DOHH2 (cell line): ENCODE data around the gene PCDHB8.
"Not testable (repeated sequence)": the region's sequence is repeated elsewhere in the genome, so short reads cannot be mapped to it uniquely, and the experiment has no call there.

ENCODE experiments used
- CTCF ChIP-seq: fragments of 200-600 bp; sonication (generic); IDR thresholded peaks from one replicate; pipeline ENCODE4 v1.5.1; 2014; ENCODE audit warnings: antibody characterized with exemption, mild to moderate bottlenecking, low read depth, low read length; ENCODE audit not compliant: poor library complexity, severe bottlenecking
- EZH2phosphoT487 ChIP-seq: fragments of 200-600 bp; sonication (generic); IDR thresholded peaks from 2 replicates; pipeline ENCODE4 v1.6.1; 2017; ENCODE audit warnings: borderline replicate concordance, mild to moderate bottlenecking, antibody characterized with exemption, low read length, moderate library complexity, mixed read lengths

DNA sequence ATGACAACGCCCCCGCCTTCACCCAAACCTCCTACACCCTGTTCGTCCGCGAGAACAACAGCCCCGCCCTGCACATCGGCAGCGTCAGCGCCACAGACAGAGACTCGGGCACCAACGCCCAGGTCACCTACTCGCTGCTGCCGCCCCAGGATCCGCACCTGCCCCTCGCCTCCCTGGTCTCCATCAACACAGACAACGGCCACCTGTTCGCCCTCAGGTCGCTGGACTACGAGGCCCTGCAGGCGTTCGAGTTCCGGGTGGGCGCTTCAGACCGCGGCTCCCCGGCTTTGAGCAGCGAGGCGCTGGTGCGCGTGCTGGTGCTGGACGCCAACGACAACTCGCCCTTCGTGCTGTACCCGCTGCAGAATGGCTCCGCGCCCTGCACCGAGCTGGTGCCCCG lies 1.8 kb downstream of the PCDHB8 start:
- not testable (repeated sequence) for TF ChIP-seq CTCF, EZH2phosphoT487
